A673 (cell line): ENCODE measurements around the gene ATF3. TPM values are rescaled to one million over a fixed set of nuclear protein-coding genes. Genes with fewer than 3 reads are reported as not detected.

Source experiments
- BruUV-seq: library from RNA; stranded (reverse); fragments of 400-500 nt; replicated peaks from 2 replicates; lab custom pipeline; 2021; lab: Mats Ljungman, UMichigan
- CTCF ChIA-PET: fragments of 300-600 bp; sonication (Branson Sonifier 250); formaldehyde crosslinking; loops from one replicate; lab custom pipeline; 2022; ENCODE audit warnings: antibody characterized with exemption; lab: Charles Lee
- POLR2A ChIA-PET: fragments of 300-600 bp; sonication (Branson Sonifier 250); formaldehyde crosslinking; loops from one replicate; lab custom pipeline; 2022; ENCODE audit warnings: antibody characterized with exemption; ENCODE audit not compliant: low non-redundant PET; lab: Charles Lee
- DNase-seq: peaks from one replicate; pipeline ENCODE4 v3.0.0-alpha.2; 2015; ENCODE audit warnings: low spot score
- H3K27ac ChIP-seq: fragments of 200-600 bp; sonication (generic); 2 replicates; pipeline ENCODE4 v1.5.1; 2016; ENCODE audit warnings: mixed run types, low read depth, mild to moderate bottlenecking, mixed read lengths, antibody characterized with exemption, low read length; ENCODE audit not compliant: poor library complexity, severe bottlenecking
- H3K27me3 ChIP-seq: fragments of 200-600 bp; sonication (generic); replicated peaks from 2 replicates; pipeline ENCODE4 v1.6.1; 2017; ENCODE audit warnings: mixed run types, low read depth, mild to moderate bottlenecking, mixed read lengths, antibody characterized with exemption, low read length; ENCODE audit not compliant: insufficient read depth, poor library complexity
- H3K36me3 ChIP-seq: fragments of 200-600 bp; sonication (generic); 2 replicates; pipeline ENCODE4 v1.6.1; 2016; ENCODE audit warnings: mixed run types, mild to moderate bottlenecking, mixed read lengths, antibody characterized with exemption, low read length; ENCODE audit not compliant: insufficient read depth, poor library complexity, severe bottlenecking
- H3K4me1 ChIP-seq: fragments of 200-600 bp; sonication (generic); 2 replicates; pipeline ENCODE4 v1.6.1; 2017; ENCODE audit warnings: mixed run types, mild to moderate bottlenecking, mixed read lengths, antibody characterized with exemption, low read length; ENCODE audit not compliant: insufficient read depth, poor library complexity, severe bottlenecking
- H3K4me3 ChIP-seq: fragments of 200-600 bp; sonication (generic); 2 replicates; pipeline ENCODE4 v1.5.1; 2016; ENCODE audit warnings: low read depth, mixed run types, mild to moderate bottlenecking, mixed read lengths, low read length; ENCODE audit not compliant: poor library complexity, severe bottlenecking
- H3K9me3 ChIP-seq: fragments of 200-600 bp; sonication (generic); 2 replicates; pipeline ENCODE4 v1.6.1; 2016; ENCODE audit warnings: mixed run types, low read depth, mild to moderate bottlenecking, mixed read lengths, antibody characterized with exemption, low read length; ENCODE audit not compliant: poor library complexity, severe bottlenecking
- CTCF ChIP-seq: fragments of 300-800, 200-600 bp; sonication (generic); conservative IDR thresholded peaks from 2 replicates; pipeline ENCODE4 v1.5.1; 2017; ENCODE audit warnings: low read depth, mild to moderate bottlenecking, antibody characterized with exemption, low read length, moderate library complexity, mixed read lengths
- EZH2 ChIP-seq: fragments of 200-600 bp; sonication (generic); IDR thresholded peaks from 2 replicates; pipeline ENCODE4 v1.6.1; 2017; ENCODE audit warnings: borderline replicate concordance, low read depth, mild to moderate bottlenecking, mixed read lengths, antibody characterized with exemption, low read length; ENCODE audit not compliant: poor library complexity, severe bottlenecking
- intact Hi-C: fragments of 100-400 bp; cut with micrococcal nuclease; formaldehyde crosslinking; loops from one replicate; pipeline ENCODE4 v1.10.0; 2022; ENCODE audit not compliant: unreplicated experiment
- total RNA-seq: library from RNA; stranded (reverse); gene quantifications from 2 replicates; pipeline ENCODE4 v1.2.3, GENCODE V29; 2021

Gene ATF3
- total RNA-seq, 1 experiment from 2014 or later, result 16.0 TPM

- BruUV-seq, result no TSS peak
- DNase-seq, result no peak
- H3K27ac ChIP-seq, result no peak overlapping the region
- no peak for TF ChIP-seq CTCF
- intact Hi-C loops, result no loop called here
- H3K36me3 ChIP-seq, result no peaks in the 10 kb centered on the region
- no peaks in the 10 kb centered on the region for H3K27me3 ChIP-seq
- POLR2A ChIA-PET, result interaction anchor here (0.5 kb wide), 1 partner anchor 15 kb away, joined by 3 read pairs; no protein-coding TSS in a partner anchor
- CTCF ChIA-PET, result no interaction called here
- no peaks in the 10 kb centered on the region for H3K4me1 ChIP-seq
- H3K4me3 ChIP-seq, result no peak overlapping the region
- no peaks in the 10 kb centered on the region for H3K9me3 ChIP-seq
Measured at GRCh38 chr1:212594640-212595039, 13.9 kb upstream of the ATF3 start.

- no TSS peak for BruUV-seq
- H3K4me1 ChIP-seq, result no peaks in the 10 kb centered on the region
- no peak overlapping the region for H3K27ac ChIP-seq
- TF ChIP-seq CTCF, result no peak
- TF ChIP-seq EZH2, result no peak
- H3K4me3 ChIP-seq, result no peak overlapping the region
- no peak for DNase-seq
- H3K27me3 ChIP-seq, result no peaks in the 10 kb centered on the region
- no peaks in the 10 kb centered on the region for H3K36me3 ChIP-seq
- POLR2A ChIA-PET, result interaction anchor here (0.5 kb wide), 1 partner anchor 14 kb away, joined by 3 read pairs; no protein-coding TSS in a partner anchor
- intact Hi-C loops, result no loop called here
- CTCF ChIA-PET, result no interaction called here
- no peaks in the 10 kb centered on the region for H3K9me3 ChIP-seq
Measured at GRCh38 chr1:212595229-212595628, 13.3 kb upstream of the ATF3 start.

- BruUV-seq, result no TSS peak
- CTCF ChIA-PET, result no interaction called here
- Histone ChIP-seq H3K36me3 (no peaks in the 10 kb centered on the region), H3K27me3 (peaks cover 3% of the 10 kb centered on the region), H3K4me1 (no peaks in the 10 kb centered on the region), H3K9me3 (no peaks in the 10 kb centered on the region), H3K4me3 (no peak overlapping the region), H3K27ac (no peak overlapping the region)
- no peak for TF ChIP-seq EZH2
- TF ChIP-seq CTCF, result peak; percentile 49; the same call in 1 of the 2 replicates
- POLR2A ChIA-PET, result no interaction called here
- intact Hi-C loops, result no loop called here
- peak; percentile 29 for DNase-seq
Measured at GRCh38 chr1:212595787-212596714, 12.5 kb upstream of the ATF3 start.
